ENCODE measurements around the gene PTPRK.
A peak's percentile ranks its signal among the peaks of the same experiment; 100 is the strongest.
"Not testable (repeated sequence)": the region's sequence is repeated elsewhere in the genome, so short reads cannot be mapped to it uniquely, and the experiment has no call there.

Gene PTPRK

DNA sequence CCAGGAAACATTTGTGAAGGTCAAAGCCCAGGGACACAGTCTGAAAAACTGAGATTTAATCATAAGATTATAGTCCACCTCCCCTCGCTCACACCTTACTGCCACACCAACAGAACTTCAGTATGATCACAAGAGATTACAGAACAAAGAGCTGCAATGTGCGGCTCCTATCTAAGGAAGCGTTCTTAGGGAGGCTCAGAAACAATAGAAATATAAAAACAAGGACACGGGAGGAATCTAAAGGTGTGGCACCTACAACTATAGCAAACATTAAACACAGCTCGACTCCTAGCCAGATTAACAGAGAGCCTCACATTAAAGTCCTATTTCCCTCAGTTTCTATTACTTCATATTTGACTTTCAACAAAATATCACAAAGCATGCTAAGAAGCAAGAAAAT lies 579.2 kb downstream of the PTPRK start:
- DNase-seq = no peak
- intact Hi-C loops (cut with DNase I) = no loop called here

DNA sequence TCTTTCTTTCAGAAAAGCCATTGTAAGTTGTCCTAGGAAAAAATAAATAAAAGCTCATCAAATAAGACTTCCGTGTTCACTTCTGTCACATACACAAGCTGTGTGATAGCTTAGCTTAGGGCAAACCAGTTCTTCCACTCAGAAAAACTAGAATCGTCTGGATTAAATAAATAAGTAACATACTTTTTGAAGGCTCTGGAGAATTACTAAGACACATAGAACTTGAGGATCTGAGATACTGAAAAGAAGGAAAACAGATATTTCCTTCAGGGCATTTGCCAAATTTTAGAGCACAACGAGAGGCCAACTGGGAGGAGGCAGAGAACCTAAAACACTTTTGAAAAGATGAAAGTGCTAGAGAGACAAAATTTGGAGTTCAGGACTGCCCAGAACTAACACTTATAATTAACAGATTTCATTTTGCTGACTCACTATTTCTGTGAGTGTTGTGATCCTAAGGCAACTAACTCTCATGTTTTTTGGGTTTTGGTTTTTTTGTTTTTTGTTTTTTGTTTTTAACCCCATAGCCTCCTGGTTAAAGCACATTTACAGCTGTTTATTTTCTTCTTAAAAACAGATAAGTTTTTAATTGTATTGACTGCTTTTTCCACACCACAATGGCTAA lies 580.8 kb downstream of the PTPRK start:
- DNase-seq = no peak
- intact Hi-C loops (cut with DNase I) = no loop called here

DNA sequence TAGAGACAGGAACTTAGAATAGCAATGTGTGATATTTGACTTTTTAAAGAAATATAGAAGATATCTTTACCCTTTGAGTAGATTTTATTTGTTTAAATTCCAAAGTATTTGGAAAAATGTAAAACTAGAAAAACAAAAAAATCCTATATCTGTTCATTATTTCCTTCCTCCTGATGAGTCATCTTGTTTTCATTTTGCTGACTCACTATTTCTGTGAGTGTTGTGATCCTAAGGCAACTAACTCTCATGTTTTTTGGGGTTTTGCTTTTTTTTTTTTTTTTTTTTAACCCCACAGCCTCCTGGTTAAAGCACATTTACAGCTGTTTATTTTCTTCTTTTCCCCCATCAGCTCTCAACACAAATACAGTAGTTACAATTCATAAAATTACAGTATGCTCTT lies 581.7 kb downstream of the PTPRK start:
- intact Hi-C loops (cut with DNase I) = no loop called here
- DNase-seq = no peak

DNA sequence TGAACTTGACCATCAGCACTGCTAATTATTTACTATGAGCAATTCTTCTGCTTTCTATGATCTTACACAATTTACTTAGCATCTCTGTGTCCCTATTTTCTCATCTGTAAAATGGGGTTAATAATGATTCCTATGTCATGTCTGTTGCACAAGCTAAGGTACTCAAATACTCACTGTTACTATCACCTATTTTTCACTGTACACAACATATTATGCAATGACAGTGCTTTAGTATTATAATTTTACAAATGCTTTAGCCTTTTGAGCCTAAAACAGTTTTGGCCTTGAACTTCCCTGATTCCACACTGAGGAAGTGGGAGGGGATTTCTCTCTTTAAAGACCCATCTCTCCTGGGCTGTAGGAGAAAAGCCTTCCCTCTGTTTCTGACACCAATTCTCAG lies 582.7 kb downstream of the PTPRK start:
- no peak for DNase-seq
- intact Hi-C loops (cut with DNase I) = no loop called here

DNA sequence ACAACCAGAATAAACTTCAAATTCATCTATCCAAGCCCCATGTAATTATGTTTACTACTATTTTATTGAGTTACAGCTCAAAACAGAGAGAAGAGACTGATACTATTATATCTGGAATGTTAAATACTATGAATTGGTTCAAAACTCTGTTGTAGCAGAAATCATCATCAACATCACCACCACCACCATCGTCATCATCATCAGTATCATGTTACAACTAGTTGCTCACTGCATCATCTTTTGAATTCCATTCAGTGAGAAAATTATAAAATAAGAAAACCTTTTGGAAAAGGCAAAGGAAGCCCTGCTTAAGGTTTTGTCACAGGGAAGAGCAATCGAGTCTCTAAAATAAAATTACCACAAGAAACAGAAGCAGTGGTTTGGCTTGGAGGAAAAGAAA lies 583.3 kb downstream of the PTPRK start:
- no peak for DNase-seq
- intact Hi-C loops (cut with DNase I) = no loop called here

DNA sequence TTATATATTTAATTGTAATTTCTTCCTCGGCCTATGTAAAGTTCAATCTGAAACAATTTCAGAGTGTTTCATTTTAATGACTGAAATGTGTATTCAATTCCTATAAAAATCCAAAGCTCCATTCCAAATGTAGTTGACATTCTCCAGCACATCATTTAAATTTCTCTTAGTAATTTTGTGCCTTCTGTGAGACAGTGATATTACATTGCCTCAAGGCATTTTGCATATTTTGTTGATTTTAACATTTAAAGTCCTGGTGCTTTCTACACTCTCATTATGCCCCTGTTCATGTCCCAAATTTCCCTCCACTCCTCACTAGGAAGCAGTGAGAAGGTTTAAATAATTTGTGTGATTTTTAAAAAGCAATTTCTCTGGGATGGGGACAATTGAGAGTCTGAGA lies 585.4 kb downstream of the PTPRK start:
- no peak for DNase-seq

DNA sequence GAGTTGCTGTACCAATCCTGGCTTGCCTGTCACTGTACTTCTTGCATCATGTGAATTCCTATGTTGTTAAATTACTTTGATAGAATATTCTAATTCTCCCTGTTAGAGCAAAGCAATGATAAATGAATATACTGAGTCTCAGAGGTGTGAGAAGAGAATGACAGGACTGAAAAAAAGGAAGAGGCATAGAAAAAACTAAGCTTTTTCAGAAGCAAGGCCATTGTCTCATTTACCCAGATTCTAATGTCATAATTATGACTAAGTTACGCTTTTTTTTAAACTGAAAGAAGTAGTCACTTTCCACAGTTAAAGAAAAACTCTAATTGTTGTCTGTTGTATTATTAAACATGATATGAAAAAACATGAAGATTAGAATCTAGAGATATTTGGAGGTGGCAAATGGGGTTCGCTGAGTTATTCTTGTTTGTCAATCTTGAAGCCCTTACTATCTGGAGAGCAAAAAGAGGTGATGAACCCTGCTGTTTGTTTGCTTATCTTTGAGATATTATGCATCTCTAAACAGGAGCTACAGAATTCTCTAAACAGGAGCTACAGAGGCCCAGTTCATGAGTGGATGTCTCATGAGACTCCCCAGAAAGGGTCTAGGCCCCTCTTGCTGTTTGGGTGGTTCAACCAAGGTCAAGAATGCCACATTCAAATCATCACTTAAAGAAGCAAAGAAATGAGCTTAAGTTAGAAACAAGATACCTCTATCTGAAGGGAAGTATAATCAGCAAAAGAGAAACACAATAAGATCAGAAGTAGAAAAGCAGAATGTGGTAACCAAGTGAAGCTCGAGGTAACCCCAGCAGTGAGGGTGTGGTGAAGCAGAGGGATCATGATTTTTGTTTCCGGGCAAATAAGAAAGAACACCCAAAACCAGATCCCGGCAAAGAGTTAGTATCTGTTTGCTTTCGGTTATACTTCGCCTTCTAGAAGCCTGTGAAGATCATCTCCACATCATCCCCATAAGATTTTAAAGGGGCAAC lies 586.3 kb downstream of the PTPRK start:
- intact Hi-C loops (cut with DNase I) = no loop called here
- DNase-seq = no peak

More for the DNA sequence above, 585.4 kb downstream of the PTPRK start:
- intact Hi-C loops (cut with DNase I) = no loop called here

DNA sequence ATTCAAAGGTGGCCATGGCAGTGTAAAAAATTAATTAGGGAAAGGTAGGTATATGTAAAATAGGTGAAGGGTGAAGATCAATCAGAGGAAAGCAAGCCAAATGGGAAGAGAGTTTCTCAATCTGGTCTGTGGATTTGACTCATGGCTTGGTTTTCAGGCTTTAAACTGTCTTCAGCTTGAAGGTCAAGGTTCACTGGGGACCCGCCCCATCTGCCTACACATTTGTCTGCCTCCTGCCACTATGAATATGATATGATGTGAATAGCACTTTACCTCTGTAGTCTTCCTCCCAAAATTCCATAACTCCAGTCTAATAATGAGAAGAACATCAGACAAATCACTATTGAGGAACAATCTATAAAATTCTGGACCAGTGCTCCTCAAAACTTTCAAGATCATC lies 587.3 kb downstream of the PTPRK start:
- no peak for DNase-seq
- intact Hi-C loops (cut with DNase I) = no loop called here

DNA sequence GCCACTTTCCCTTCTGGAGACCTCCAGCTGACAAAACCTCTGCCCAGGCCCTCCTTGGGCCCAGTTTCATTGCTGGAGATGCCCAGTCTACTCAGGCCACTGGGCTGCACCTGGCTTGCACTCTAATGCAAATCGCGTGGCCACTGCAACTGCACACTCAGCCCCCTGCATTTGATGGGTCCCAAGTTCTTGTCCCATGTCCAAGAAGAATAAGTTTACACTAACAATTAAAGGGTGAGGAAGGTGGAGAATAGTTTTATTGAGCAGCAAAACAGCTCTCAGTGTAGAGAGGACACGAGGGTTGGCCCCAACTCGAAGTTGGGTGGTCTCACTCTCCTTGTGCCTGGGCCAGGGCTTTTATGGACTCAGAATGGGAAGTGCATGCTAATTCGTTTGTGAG lies 587.7 kb downstream of the PTPRK start:
- intact Hi-C loops (cut with DNase I) = no loop called here
- no peak for DNase-seq

DNA sequence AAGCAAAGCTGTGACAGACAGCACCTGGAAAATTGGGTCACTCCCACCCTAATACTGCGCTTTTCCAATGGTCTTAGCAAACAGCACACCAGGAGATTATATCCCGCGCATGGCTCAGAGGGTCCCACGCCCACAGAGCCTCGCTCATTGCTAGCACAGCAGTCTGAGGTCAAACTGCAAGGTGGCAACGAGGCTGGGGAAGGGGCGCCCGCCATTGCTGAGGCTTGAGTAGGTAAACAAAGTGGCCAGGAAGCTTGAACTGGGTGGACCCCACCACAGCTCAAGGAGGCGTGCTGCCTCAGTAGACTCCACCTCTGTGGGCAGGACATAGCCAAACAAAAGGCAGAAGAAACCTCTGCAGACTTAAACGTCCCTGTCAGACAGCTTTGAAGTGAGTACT lies 594.0 kb downstream of the PTPRK start:
- DNase-seq; intact Hi-C loops (cut with DNase I): not testable (repeated sequence)

DNA sequence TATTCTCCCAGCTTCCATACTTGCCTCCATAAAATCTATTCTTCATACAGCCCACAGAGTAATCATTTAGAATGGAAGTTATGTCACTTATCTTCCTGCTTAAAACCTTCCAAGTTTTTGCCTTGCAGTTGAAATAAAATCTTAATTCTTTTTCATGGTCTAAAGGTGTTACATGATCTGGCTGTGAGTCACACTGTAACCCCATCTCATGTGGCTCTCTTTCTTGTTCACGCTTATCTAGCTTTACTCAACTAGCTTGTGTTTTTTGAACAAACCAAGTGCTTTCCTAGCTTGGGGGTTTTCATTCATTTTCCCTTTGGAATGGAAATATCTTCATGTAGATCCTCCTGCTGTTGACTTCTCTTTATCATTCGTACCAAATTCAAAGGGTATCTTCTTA lies 596.0 kb downstream of the PTPRK start:
- DNase-seq = no peak
- intact Hi-C loops (cut with DNase I) = no loop called here

DNA sequence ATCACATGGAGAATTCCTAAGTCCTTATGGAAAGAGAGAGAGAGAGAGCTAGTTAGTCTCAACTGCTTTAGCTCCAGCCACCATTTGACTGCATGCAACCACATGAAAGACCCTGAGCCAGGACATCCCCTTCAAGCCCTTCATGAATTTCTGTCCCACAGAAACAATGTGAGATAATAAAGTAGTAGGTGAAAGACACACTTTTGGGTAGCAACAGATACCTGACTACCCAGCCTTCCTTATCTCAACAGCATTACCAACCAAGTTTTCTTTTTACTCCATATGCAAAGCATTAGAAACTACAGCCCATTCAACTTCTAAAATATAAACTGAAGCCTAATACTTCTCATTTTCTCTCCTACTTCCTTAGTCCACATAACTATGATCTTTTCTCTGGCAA lies 596.4 kb downstream of the PTPRK start:
- DNase-seq = no peak
- intact Hi-C loops (cut with DNase I) = no loop called here

DNA sequence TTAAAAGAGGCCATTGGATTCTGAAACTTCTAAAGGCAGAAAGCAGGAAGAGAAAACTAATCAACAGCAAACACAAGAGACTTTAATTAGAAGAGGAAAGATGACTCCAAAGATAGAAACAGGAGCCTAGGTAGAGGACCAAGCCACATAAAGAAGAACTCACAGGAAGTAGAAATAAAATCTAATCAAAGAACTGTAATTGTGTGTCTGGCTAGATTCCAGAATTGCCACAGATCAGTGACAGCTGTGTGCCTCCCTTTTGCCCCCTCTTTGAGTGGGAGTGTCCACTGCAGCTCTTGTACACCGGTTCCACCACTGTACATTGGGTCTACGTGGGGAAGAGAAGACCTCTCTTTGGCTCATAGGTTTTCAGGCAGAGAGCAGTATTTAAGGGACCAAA lies 597.3 kb downstream of the PTPRK start:
- no peak for DNase-seq
- intact Hi-C loops (cut with DNase I) = no loop called here

DNA sequence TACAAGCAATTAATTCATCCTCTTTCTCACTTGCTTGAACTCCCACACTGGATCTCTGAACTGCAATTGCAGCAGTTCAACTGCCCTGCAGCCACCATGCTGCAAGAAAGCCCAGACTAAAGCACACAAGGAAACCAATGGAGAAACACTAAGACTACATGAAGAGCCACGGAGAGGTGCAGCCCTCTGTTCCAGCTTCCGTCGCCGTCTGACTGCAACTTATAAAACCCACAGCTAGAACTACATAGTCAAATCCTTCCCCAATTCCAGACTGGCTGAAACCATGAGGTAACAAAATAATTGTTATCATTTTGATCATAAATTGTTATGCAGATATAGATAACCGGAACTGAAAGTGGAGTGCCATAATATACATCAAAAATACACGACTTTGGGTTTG lies 598.4 kb downstream of the PTPRK start:
- no peak for DNase-seq
- intact Hi-C loops (cut with DNase I) = no loop called here

DNA sequence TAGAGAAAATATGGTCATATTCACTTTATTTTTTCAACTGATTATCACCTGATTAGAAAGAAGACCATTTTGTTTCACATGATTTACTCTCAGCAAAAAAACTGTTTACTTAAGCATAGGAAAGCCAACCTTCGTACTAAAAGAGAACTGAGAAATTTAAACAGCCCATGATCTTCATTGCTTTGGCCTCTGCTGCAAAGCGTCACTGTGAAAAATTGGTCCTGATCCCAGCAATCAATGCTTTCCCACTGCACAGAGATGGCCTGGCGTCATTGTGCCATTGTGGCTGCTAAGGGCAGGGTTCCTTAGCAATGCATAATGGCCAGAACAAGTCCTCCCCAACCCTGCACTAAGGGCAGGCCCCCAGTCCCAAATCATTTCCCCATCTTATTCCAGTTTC lies 599.6 kb downstream of the PTPRK start:
- intact Hi-C loops (cut with DNase I) = no loop called here

More for the DNA sequence above, 599.6 kb downstream of the PTPRK start:
- DNase-seq = peak in 6 of 42 donors; percentile 2 to 45 (median 6)
